ENCODE measurements around the gene FAM110C.
"Not testable (repeated sequence)": the region's sequence is repeated elsewhere in the genome, so short reads cannot be mapped to it uniquely, and the experiment has no call there.

FAM110C gene

GRCh38 chr2:19505-19904 lies 26.8 kb downstream of the FAM110C start:
- TF ChIP-seq POLR2AphosphoS5 (IDR thresholded peaks at IDR 0.05; ENCODE audit: low read depth, low read length) (no peak), TAF1 (IDR thresholded peaks at IDR 0.05; ENCODE audit: borderline replicate concordance, low read depth, low read length) (no peak), POLR2A (IDR thresholded peaks at IDR 0.05; ENCODE audit: low read depth, low read length) (no peak)
- DNase-seq (ENCODE audit: insufficient read length) (no peak), FAIRE-seq (no peak)

- TF ChIP-seq POLR2A (IDR thresholded peaks at IDR 0.05; ENCODE audit: low read depth, low read length): no peak
- TF ChIP-seq POLR2AphosphoS5 (IDR thresholded peaks at IDR 0.05; ENCODE audit: low read depth, low read length): no peak
- no peak for TF ChIP-seq TAF1 (IDR thresholded peaks at IDR 0.05; ENCODE audit: borderline replicate concordance, low read depth, low read length)
- no peak for FAIRE-seq
- no peak for DNase-seq (ENCODE audit: insufficient read length)
Measured at GRCh38 chr2:18402-19271, 27.7 kb downstream of the FAM110C start.

GRCh38 chr2:15916-16315 lies 30.4 kb downstream of the FAM110C start:
- FAIRE-seq: not testable (repeated sequence)

GRCh38 chr2:11248-11941 lies 34.9 kb downstream of the FAM110C start:
- no peak for FAIRE-seq
- TF ChIP-seq POLR2A (IDR thresholded peaks at IDR 0.05; ENCODE audit: low read depth, low read length): no peak
- TF ChIP-seq POLR2AphosphoS5 (IDR thresholded peaks at IDR 0.05; ENCODE audit: low read depth, low read length): no peak
- TF ChIP-seq TAF1 (IDR thresholded peaks at IDR 0.05; ENCODE audit: borderline replicate concordance, low read depth, low read length): no peak
- DNase-seq (ENCODE audit: insufficient read length): no peak

More at GRCh38 chr2:15916-16315, 30.4 kb downstream of the FAM110C start:
- not testable (repeated sequence) for DNase-seq (ENCODE audit: insufficient read length)

- FAIRE-seq (no peak), DNase-seq (ENCODE audit: insufficient read length) (no peak)
- TF ChIP-seq POLR2AphosphoS5 (IDR thresholded peaks at IDR 0.05; ENCODE audit: low read depth, low read length): no peak
- TF ChIP-seq POLR2A (IDR thresholded peaks at IDR 0.05; ENCODE audit: low read depth, low read length): no peak
- TF ChIP-seq TAF1 (IDR thresholded peaks at IDR 0.05; ENCODE audit: borderline replicate concordance, low read depth, low read length): no peak
Measured at GRCh38 chr2:10222-10875, 36.0 kb downstream of the FAM110C start.
